GM10266 (cell line): ENCODE results near the gene SLC2A5.
A peak's percentile ranks its signal among the peaks of the same experiment; 100 is the strongest.

Experiments
- DNase-seq: peaks from one replicate; pipeline ENCODE4 v3.0.0; 2012; ENCODE audit errors: extremely low spot score
- TF ChIP-seq, protein P1 (sequence below): IDR thresholded peaks from 2 replicates; pipeline ENCODE4 v1.5.1; 2012; ENCODE audit warnings: mild to moderate bottlenecking, low read depth; ENCODE audit not compliant: control insufficient read depth, insufficient read depth; ENCODE audit errors: missing control alignments

The SLC2A5 gene

GRCh38 chr1:8992936-8993687 is 76.3 kb downstream of the SLC2A5 start:
- TF ChIP-seq, protein P1, sequence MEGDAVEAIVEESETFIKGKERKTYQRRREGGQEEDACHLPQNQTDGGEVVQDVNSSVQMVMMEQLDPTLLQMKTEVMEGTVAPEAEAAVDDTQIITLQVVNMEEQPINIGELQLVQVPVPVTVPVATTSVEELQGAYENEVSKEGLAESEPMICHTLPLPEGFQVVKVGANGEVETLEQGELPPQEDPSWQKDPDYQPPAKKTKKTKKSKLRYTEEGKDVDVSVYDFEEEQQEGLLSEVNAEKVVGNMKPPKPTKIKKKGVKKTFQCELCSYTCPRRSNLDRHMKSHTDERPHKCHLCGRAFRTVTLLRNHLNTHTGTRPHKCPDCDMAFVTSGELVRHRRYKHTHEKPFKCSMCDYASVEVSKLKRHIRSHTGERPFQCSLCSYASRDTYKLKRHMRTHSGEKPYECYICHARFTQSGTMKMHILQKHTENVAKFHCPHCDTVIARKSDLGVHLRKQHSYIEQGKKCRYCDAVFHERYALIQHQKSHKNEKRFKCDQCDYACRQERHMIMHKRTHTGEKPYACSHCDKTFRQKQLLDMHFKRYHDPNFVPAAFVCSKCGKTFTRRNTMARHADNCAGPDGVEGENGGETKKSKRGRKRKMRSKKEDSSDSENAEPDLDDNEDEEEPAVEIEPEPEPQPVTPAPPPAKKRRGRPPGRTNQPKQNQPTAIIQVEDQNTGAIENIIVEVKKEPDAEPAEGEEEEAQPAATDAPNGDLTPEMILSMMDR, result no peak
- no peak for DNase-seq

GRCh38 chr1:8989821-8990220 is 79.6 kb downstream of the SLC2A5 start:
- TF ChIP-seq, protein P1, result no peak
- DNase-seq, result no peak

DNA sequence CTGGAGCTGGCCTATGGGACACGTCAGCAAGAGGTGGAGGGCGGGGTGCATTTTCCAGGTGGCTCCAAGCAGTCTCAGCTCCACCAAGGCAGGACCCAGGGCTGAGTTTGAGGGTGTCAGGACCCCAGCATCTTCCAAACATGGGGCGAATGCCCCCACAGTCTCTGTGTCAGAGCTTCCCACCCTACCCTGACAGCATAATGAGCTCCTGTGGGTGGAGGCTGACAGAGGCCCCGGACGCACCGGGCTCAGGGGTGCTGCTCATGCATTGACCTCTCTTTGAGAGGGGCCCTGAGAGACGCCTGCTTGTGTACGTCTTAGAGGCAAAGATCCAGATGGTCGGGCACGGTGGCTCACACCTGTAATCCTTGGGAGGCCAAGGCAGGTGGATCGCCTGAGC is 80.4 kb downstream of the SLC2A5 start:
- DNase-seq, result no peak

GRCh38 chr1:8988618-8988967 is 80.8 kb downstream of the SLC2A5 start:
- no peak for DNase-seq

More for the DNA sequence above, 80.4 kb downstream of the SLC2A5 start:
- TF ChIP-seq, protein P1, result no peak

GRCh38 chr1:8987881-8988617 is 81.4 kb downstream of the SLC2A5 start:
- DNase-seq, result peak; percentile 70
- TF ChIP-seq, protein P1, result peak; percentile 96

More at GRCh38 chr1:8988618-8988967, 80.8 kb downstream of the SLC2A5 start:
- TF ChIP-seq, protein P1, result no peak

DNA sequence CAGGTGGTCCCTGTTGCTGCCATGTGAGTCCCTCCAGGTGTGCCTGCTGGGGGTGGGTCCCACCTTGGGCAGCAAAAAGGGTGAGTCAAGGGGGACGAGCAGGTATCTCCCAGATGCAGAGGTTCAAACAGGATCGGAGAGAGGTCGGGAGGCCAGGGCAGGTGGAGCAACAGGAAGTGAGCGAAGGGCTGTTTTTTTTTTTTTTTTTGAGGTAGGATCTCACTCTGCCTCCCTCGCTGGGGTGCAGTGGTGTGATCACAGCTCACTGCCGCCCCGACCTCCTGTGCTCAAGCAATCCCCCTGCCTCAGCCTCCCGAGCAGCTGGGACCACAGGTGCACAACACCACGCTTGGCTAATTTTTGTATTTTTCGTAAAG is 82.6 kb downstream of the SLC2A5 start:
- TF ChIP-seq, protein P1, result no peak
- DNase-seq, result no peak
